SK-N-SH (cell line): ENCODE results near the gene SLC12A9. TPM values are rescaled to one million over a fixed set of nuclear protein-coding genes. Genes with fewer than 3 reads are reported as not detected.

Experiments used
- CTCF ChIA-PET: fragments of 300-600, 350-600 bp; formaldehyde crosslinking; extraction: SDS; loops from one replicate; lab custom pipeline; 2021; lab: Yijun Ruan, JAX
- POLR2A ChIA-PET: fragments of 350-600 bp; sonication (Branson Sonifier 250); formaldehyde crosslinking; extraction: SDS; loops from one replicate; lab custom pipeline; 2020; ENCODE audit warnings: antibody characterized with exemption, inconsistent platforms; lab: Yijun Ruan, JAX
- DNase-seq: peaks from one replicate; pipeline ENCODE4 v3.0.0; 2012
- H2AFZ ChIP-seq: fragments of 200-600 bp; sonication (generic); 2 replicates; pipeline ENCODE4 v1.8.1; 2016; ENCODE audit warnings: antibody characterized with exemption, mild to moderate bottlenecking, low read depth
- H3F3A ChIP-seq: fragments of 200-600 bp; sonication (generic); replicated peaks from 2 replicates; pipeline ENCODE3; 2016; ENCODE audit warnings: antibody characterized with exemption, mild to moderate bottlenecking; ENCODE audit not compliant: insufficient read depth
- H3K27ac ChIP-seq, 2 experiments: fragments of 200-500 bp in 1 of 2; fragments of 200-600 bp in 1 of 2; sonication (Bioruptor generic) in 1 of 2; sonication (generic), shearing (Covaris generic) in 1 of 2; 2 replicates each; pipeline versions ENCODE4 v1.5.1 to v1.6.1; 2014 to 2016; ENCODE audit warnings: low read depth in 2 of 2, inconsistent platforms in 1 of 2, low read length in 1 of 2, mild to moderate bottlenecking in 1 of 2, mixed read lengths in 1 of 2
- H3K27me3 ChIP-seq: fragments of 200-600 bp; sonication (generic), shearing (Covaris generic); 2 replicates; pipeline ENCODE4 v1.6.1; 2016; ENCODE audit warnings: mixed run types; ENCODE audit not compliant: insufficient read depth
- H3K36me3 ChIP-seq, 2 experiments: fragments of 200-500 bp in 1 of 2; fragments of 200-600 bp in 1 of 2; sonication (Bioruptor generic) in 1 of 2; sonication (generic) in 1 of 2; replicated peaks in 1 of 2; 2 replicates each; pipeline versions ENCODE3 to v1.5.1; 2014 to 2016; ENCODE audit warnings: low read length in 1 of 2, mild to moderate bottlenecking in 1 of 2; ENCODE audit not compliant: insufficient read depth in 2 of 2, control insufficient read depth in 1 of 2
- H3K4me1 ChIP-seq, 2 experiments: fragments of 200-500 bp in 1 of 2; fragments of 200-600 bp in 1 of 2; sonication (Bioruptor generic) in 1 of 2; sonication (generic), shearing (Covaris generic) in 1 of 2; 2 replicates each; pipeline versions ENCODE4 v1.5.1 to v1.6.1; 2014 to 2016; ENCODE audit warnings: low read depth in 1 of 2, low read length in 1 of 2, mixed run types in 1 of 2; ENCODE audit not compliant: insufficient read depth in 2 of 2, control insufficient read depth in 1 of 2
- H3K4me2 ChIP-seq: fragments of 200-600 bp; sonication (generic), shearing (Covaris generic); 2 replicates; pipeline ENCODE4 v1.6.1; 2017; ENCODE audit warnings: mixed run types
- H3K4me3 ChIP-seq, 2 experiments: fragments of 200-500 bp in 1 of 2; fragments of 200-600 bp in 1 of 2; sonication (Bioruptor generic) in 1 of 2; sonication (generic), shearing (Covaris generic) in 1 of 2; 2 replicates each; pipeline versions ENCODE4 v1.5.1 to v1.8.1; 2014 to 2016; ENCODE audit warnings: low read depth in 2 of 2, inconsistent platforms in 1 of 2, low read length in 1 of 2, mild to moderate bottlenecking in 1 of 2, mixed read lengths in 1 of 2, moderate library complexity in 1 of 2
- H3K79me2 ChIP-seq: fragments of 200-600 bp; sonication (generic); 2 replicates; pipeline ENCODE4 v1.8.1; 2017; ENCODE audit warnings: mild to moderate bottlenecking; ENCODE audit not compliant: insufficient read depth
- H3K9ac ChIP-seq: fragments of 200-600 bp; sonication (generic); 2 replicates; pipeline ENCODE4 v1.6.1; 2017; ENCODE audit warnings: mixed run types
- H3K9me2 ChIP-seq: fragments of 200-600 bp; sonication (generic); 2 replicates; pipeline ENCODE4 v1.6.1; 2017; ENCODE audit warnings: mixed run types
- H3K9me3 ChIP-seq: fragments of 200-600 bp; sonication (generic); 2 replicates; pipeline ENCODE4 v1.6.1; 2017; ENCODE audit warnings: mixed run types, mild to moderate bottlenecking, moderate library complexity
- H4K20me1 ChIP-seq: fragments of 200-600 bp; sonication (generic); 2 replicates; pipeline ENCODE4 v1.6.1; 2017; ENCODE audit warnings: mild to moderate bottlenecking, mixed run types; ENCODE audit not compliant: insufficient read depth
- FOSL2 ChIP-seq: IDR thresholded peaks from 2 replicates; pipeline ENCODE4 v1.4.0; 2012; ENCODE audit warnings: low read depth, mild to moderate bottlenecking, moderate library complexity, borderline replicate concordance
- FOXJ3 ChIP-seq: sonication (generic); formaldehyde crosslinking; IDR thresholded peaks from 2 replicates; pipeline ENCODE4 v1.5.1; 2020; ENCODE audit warnings: mild to moderate bottlenecking, missing genetic modification reagents
- FOXM1 ChIP-seq: IDR thresholded peaks from 2 replicates; pipeline ENCODE4 v1.4.0; 2012; ENCODE audit warnings: low read depth, mild to moderate bottlenecking
- GABPA ChIP-seq: IDR thresholded peaks from 2 replicates; pipeline ENCODE4 v1.4.0; 2012; ENCODE audit warnings: low read depth, mild to moderate bottlenecking
- MAX ChIP-seq: IDR thresholded peaks from 2 replicates; pipeline ENCODE4 v1.4.0; 2012; ENCODE audit warnings: low read depth
- MXI1 ChIP-seq: IDR thresholded peaks from 2 replicates; pipeline ENCODE4 v1.6.1; 2012; ENCODE audit warnings: mild to moderate bottlenecking, low read depth, low read length, improper control_type of control experiment
- NFIC ChIP-seq: IDR thresholded peaks from 2 replicates; pipeline ENCODE4 v1.4.0; 2012; ENCODE audit warnings: borderline replicate concordance
- NRF1 ChIP-seq: IDR thresholded peaks from 2 replicates; pipeline ENCODE4 v1.6.1; 2012; ENCODE audit warnings: low read depth, mild to moderate bottlenecking, low read length
- TAF1 ChIP-seq: IDR thresholded peaks from 2 replicates; pipeline ENCODE4 v1.6.1; 2012; ENCODE audit warnings: low read depth, mild to moderate bottlenecking, low read length, moderate library complexity, borderline replicate concordance
- TCF12 ChIP-seq: IDR thresholded peaks from 2 replicates; pipeline ENCODE4 v1.4.0; 2012
- TEAD4 ChIP-seq: IDR thresholded peaks from 2 replicates; pipeline ENCODE4 v1.4.0; 2012; ENCODE audit warnings: mild to moderate bottlenecking, borderline replicate concordance; ENCODE audit not compliant: insufficient read depth
- USF1 ChIP-seq: IDR thresholded peaks from 2 replicates; pipeline ENCODE4 v1.4.0; 2012; ENCODE audit warnings: low read depth, borderline replicate concordance
- WGBS: methylation state at CpG from one replicate; pipeline ENCODE4 v1.1.6; 2017; ENCODE audit warnings: low lambda C conversion rate; 5-methylcytosine and 5-hydroxymethylcytosine counted together
- polyA plus RNA-seq, 3 experiments: library from polyadenylated mRNA; depleted of rRNA; stranded (reverse); fragments of >200 nt; gene quantifications; 2 replicates each; pipeline ENCODE4 v1.2.3, GENCODE V29; 2012
- TF ChIP-seq, protein P1 (sequence below): IDR thresholded peaks from 2 replicates; pipeline ENCODE4 v1.6.1; 2012; ENCODE audit warnings: mild to moderate bottlenecking, low read depth, low read length, moderate library complexity
- TF ChIP-seq, protein P2 (sequence below): fragments of 150-350 bp; IDR thresholded peaks from 2 replicates; pipeline ENCODE4 v1.6.1; 2017; ENCODE audit warnings: antibody characterized with exemption, low read length, low read depth, borderline replicate concordance

SLC12A9 gene
- polyA plus RNA-seq, 1 of the 3 experiments (the other 2 are of a cell fraction): 29.7 TPM

DNA sequence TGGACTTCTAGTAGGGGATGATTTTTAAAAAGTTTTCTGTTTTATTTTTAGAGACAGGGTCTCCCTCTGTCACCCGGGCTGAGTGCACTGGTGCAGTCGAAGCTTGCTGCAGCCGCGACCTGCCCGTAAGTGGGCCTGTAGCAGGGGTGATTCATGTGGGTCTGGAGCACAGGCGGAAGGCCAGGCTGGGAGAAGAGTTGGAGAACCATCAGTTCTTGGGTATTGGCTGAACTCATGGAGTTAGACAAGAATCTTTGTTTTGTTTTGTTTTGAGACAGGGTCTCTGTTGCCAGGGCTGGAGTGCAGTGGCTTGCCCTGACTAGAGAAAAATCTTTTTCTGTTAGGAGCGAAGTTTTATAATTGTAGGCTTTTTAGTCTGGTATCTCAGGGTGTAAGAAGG is 28.1 kb downstream of the SLC12A9 start:
- WGBS: 96% methylated on average over 7 of the region's 7 CpGs
- no peak overlapping the region for H3K4me3 ChIP-seq
- no peak overlapping the region for H3K27ac ChIP-seq
- H3K9me2 ChIP-seq: no peaks in the 10 kb centered on the region
- H3K9me3 ChIP-seq: no peaks in the 10 kb centered on the region
- no peak overlapping the region for H2AFZ ChIP-seq
- H3K4me2 ChIP-seq: no peak overlapping the region
- peaks cover 65 to 80% of the 10 kb centered on the region in 2 experiments for H3K36me3 ChIP-seq
- H3K27me3 ChIP-seq: no peaks in the 10 kb centered on the region
- TF ChIP-seq NFIC: no peak
- TF ChIP-seq MXI1: no peak
- no peak for TF ChIP-seq MAX
- TF ChIP-seq FOSL2: no peak
- TF ChIP-seq GABPA: no peak
- no peak for TF ChIP-seq TAF1
- TF ChIP-seq USF1: no peak
- TF ChIP-seq FOXM1: no peak
- TF ChIP-seq, protein P1, sequence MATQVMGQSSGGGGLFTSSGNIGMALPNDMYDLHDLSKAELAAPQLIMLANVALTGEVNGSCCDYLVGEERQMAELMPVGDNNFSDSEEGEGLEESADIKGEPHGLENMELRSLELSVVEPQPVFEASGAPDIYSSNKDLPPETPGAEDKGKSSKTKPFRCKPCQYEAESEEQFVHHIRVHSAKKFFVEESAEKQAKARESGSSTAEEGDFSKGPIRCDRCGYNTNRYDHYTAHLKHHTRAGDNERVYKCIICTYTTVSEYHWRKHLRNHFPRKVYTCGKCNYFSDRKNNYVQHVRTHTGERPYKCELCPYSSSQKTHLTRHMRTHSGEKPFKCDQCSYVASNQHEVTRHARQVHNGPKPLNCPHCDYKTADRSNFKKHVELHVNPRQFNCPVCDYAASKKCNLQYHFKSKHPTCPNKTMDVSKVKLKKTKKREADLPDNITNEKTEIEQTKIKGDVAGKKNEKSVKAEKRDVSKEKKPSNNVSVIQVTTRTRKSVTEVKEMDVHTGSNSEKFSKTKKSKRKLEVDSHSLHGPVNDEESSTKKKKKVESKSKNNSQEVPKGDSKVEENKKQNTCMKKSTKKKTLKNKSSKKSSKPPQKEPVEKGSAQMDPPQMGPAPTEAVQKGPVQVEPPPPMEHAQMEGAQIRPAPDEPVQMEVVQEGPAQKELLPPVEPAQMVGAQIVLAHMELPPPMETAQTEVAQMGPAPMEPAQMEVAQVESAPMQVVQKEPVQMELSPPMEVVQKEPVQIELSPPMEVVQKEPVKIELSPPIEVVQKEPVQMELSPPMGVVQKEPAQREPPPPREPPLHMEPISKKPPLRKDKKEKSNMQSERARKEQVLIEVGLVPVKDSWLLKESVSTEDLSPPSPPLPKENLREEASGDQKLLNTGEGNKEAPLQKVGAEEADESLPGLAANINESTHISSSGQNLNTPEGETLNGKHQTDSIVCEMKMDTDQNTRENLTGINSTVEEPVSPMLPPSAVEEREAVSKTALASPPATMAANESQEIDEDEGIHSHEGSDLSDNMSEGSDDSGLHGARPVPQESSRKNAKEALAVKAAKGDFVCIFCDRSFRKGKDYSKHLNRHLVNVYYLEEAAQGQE: no peak
- TF ChIP-seq NRF1: no peak
- TF ChIP-seq FOXJ3 (CRISPR knock-in tag): no peak
- no peak for TF ChIP-seq TEAD4
- no peak for TF ChIP-seq TCF12
- TF ChIP-seq, protein P2, sequence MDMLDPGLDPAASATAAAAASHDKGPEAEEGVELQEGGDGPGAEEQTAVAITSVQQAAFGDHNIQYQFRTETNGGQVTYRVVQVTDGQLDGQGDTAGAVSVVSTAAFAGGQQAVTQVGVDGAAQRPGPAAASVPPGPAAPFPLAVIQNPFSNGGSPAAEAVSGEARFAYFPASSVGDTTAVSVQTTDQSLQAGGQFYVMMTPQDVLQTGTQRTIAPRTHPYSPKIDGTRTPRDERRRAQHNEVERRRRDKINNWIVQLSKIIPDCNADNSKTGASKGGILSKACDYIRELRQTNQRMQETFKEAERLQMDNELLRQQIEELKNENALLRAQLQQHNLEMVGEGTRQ: no peak
- TF ChIP-seq, all 33 proteins: peak for 0
- peaks cover 79% of the 10 kb centered on the region for H3K79me2 ChIP-seq
- no peak for DNase-seq
- H3K4me1 ChIP-seq: peaks cover 8 to 23% of the 10 kb centered on the region in 2 experiments; a peak in 3 of 4 replicates
- H3K9ac ChIP-seq: no peak overlapping the region
- ChIA-PET POLR2A (interaction anchor here (0.7 to 1.5 kb wide), 2 partner anchors 9 to 22 kb away, joined by 3 to 5 read pairs; partner anchors contain the start of gene UFSP1), CTCF (interaction anchor here (0.9 to 1.3 kb wide), 3 partner anchors 9 to 72 kb away, joined by 3 read pairs; partner anchors contain the start of genes SLC12A9 and UFSP1)
- peaks cover 65% of the 10 kb centered on the region for H4K20me1 ChIP-seq
- peaks cover 27% of the 10 kb centered on the region for H3F3A ChIP-seq
